Measurements from ENCODE around the gene YBX1. TPM values are rescaled to one million over a fixed set of nuclear protein-coding genes. Genes with fewer than 3 reads are reported as not detected.

Gene YBX1
- total and polyA plus RNA-seq, 2 of the 13 experiments (the other 11 are each of a cell fraction or from before 2014, with no cell fraction given) = 339 to 628 TPM

GRCh38 chr1:42681741-42682483 is at the start of gene YBX1 (continued):
- TF ChIP-seq HOMEZ (CRISPR knock-in tag; IDR thresholded peaks at IDR 0.05; ENCODE audit: low read depth) = no peak
- no peak for TF ChIP-seq ZBTB33 (CRISPR knock-in tag; IDR thresholded peaks at IDR 0.05)
- TF ChIP-seq EZH2 (conservative IDR thresholded peaks at IDR 0.05; ENCODE audit: low read depth, low read length) = no peak
- no peak for TF ChIP-seq ZNF776 (CRISPR knock-in tag; IDR thresholded peaks at IDR 0.05)
- TF ChIP-seq THAP8 (CRISPR knock-in tag; IDR thresholded peaks at IDR 0.05; ENCODE audit: borderline replicate concordance) = no peak; the same call in 1 of the 2 replicates
- TF ChIP-seq STAG1 (CRISPR knock-in tag; IDR thresholded peaks at IDR 0.05) = no peak
- TF ChIP-seq SSRP1 (CRISPR knock-in tag; IDR thresholded peaks at IDR 0.05) = no peak
- no peak for TF ChIP-seq AHDC1 (CRISPR knock-in tag; IDR thresholded peaks at IDR 0.05; ENCODE audit: borderline replicate concordance)
- no peak; the same call in 1 of the 2 replicates for TF ChIP-seq ZBTB8A (CRISPR knock-in tag; IDR thresholded peaks at IDR 0.05; ENCODE audit: borderline replicate concordance, low read depth)
- TF ChIP-seq SRF (IDR thresholded peaks at IDR 0.05; ENCODE audit: low read depth, low read length) = no peak
- TF ChIP-seq CENPT (CRISPR knock-in tag; IDR thresholded peaks at IDR 0.05; ENCODE audit: low read depth) = no peak
- TF ChIP-seq SIN3B (IDR thresholded peaks at IDR 0.05; ENCODE audit: low read length) = no peak
- TF ChIP-seq IRX3 (CRISPR knock-in tag; IDR thresholded peaks at IDR 0.05; ENCODE audit: borderline replicate concordance, low read depth) = no peak
- TF ChIP-seq ARNT (IDR thresholded peaks at IDR 0.05) = no peak
- TF ChIP-seq PRDM15 (CRISPR knock-in tag; IDR thresholded peaks at IDR 0.05) = no peak

All from HepG2 (cell line).